Panc1 (cell line): Measurements from ENCODE around the gene THAP9. TPM values are rescaled to one million over a fixed set of nuclear protein-coding genes. Genes with fewer than 3 reads are reported as not detected.
A peak's percentile ranks its signal among the peaks of the same experiment; 100 is the strongest.

Experiments
- ATAC-seq: fragments of 200-7000 bp; cut with Tn5 transposase; 2 replicates; pipeline ENCODE4 v1.9.1; 2020; ENCODE audit warnings: mild to moderate bottlenecking, moderate library complexity
- BruUV-seq: library from RNA; stranded (reverse); fragments of 400-500 nt; replicated peaks from 2 replicates; lab custom pipeline; 2021; lab: Mats Ljungman, UMichigan
- CTCF ChIA-PET: fragments of 300-600 bp; sonication (Branson Sonifier 250); formaldehyde crosslinking; loops from one replicate; lab custom pipeline; 2022; ENCODE audit warnings: antibody characterized with exemption; lab: Charles Lee
- POLR2A ChIA-PET: fragments of 300-600 bp; sonication (Branson Sonifier 250); formaldehyde crosslinking; loops from one replicate; lab custom pipeline; 2022; ENCODE audit warnings: antibody characterized with exemption; lab: Charles Lee
- DNase-seq: peaks from one replicate; pipeline ENCODE4 v3.0.0-alpha.2; 2010; ENCODE audit warnings: low read depth, low spot score
- H3K27ac ChIP-seq: 2 replicates; pipeline ENCODE4 v1.5.1; 2011; ENCODE audit warnings: mild to moderate bottlenecking, low read length, inconsistent platforms
- H3K27me3 ChIP-seq: fragments of 200-500 bp; sonication (Bioruptor generic); 2 replicates; pipeline ENCODE4 v1.6.0; 2014; ENCODE audit warnings: low read length, inconsistent platforms; ENCODE audit not compliant: control insufficient read depth, insufficient read depth
- H3K36me3 ChIP-seq: fragments of 200-500 bp; sonication (Bioruptor generic); 2 replicates; pipeline ENCODE4 v1.5.1; 2014; ENCODE audit warnings: inconsistent platforms, mild to moderate bottlenecking, low read length, moderate library complexity; ENCODE audit not compliant: control insufficient read depth, insufficient read depth
- H3K4me1 ChIP-seq: 2 replicates; pipeline ENCODE4 v1.5.1; 2011; ENCODE audit warnings: inconsistent platforms, mild to moderate bottlenecking, low read length, moderate library complexity; ENCODE audit not compliant: control insufficient read depth, insufficient read depth
- H3K4me3 ChIP-seq, 2 experiments: 2 replicates each; pipeline ENCODE4 v1.5.1; 2011 to 2012; ENCODE audit warnings: low read depth in 2 of 2, low read length in 2 of 2, mild to moderate bottlenecking in 2 of 2, inconsistent platforms in 1 of 2, moderate library complexity in 1 of 2
- H3K9me3 ChIP-seq: fragments of 200-500 bp; sonication (Bioruptor generic); 2 replicates; pipeline ENCODE4 v1.5.1; 2014; ENCODE audit warnings: low read depth, mild to moderate bottlenecking, inconsistent platforms, low read length, moderate library complexity; ENCODE audit not compliant: control insufficient read depth, insufficient read depth
- CTCF ChIP-seq: fragments of 450-650 bp; IDR thresholded peaks from 2 replicates; pipeline ENCODE4 v1.5.1; 2017; ENCODE audit warnings: mild to moderate bottlenecking
- POLR2AphosphoS5 ChIP-seq: IDR thresholded peaks from 2 replicates; pipeline ENCODE4 v1.6.1; 2012; ENCODE audit warnings: mild to moderate bottlenecking, low read depth, low read length, moderate library complexity
- REST ChIP-seq, 2 experiments: IDR thresholded peaks; 2 replicates each; pipeline ENCODE4 v1.6.1; 2011 to 2012; ENCODE audit warnings: low read depth in 2 of 2, control low read depth in 1 of 2, low read length in 1 of 2, mild to moderate bottlenecking in 1 of 2, moderate library complexity in 1 of 2; ENCODE audit not compliant: insufficient read depth in 1 of 2
- SIN3A ChIP-seq: IDR thresholded peaks from 2 replicates; pipeline ENCODE4 v1.6.1; 2012; ENCODE audit warnings: low read depth, mild to moderate bottlenecking, low read length, moderate library complexity, borderline replicate concordance; ENCODE audit not compliant: insufficient read depth
- TCF7L2 ChIP-seq: IDR thresholded peaks from 2 replicates; pipeline ENCODE4 v1.6.1; 2011; ENCODE audit warnings: mild to moderate bottlenecking, low read depth, low read length, inconsistent platforms
- in situ Hi-C: cut with HindIII; loops from 2 replicates; pipeline ENCODE4 v1.10.0; 2016; ENCODE audit warnings: low sequenced_read_pairs, low pct_unique_long_range_greater_than_20kb
- intact Hi-C: fragments of 100-400 bp; cut with micrococcal nuclease; formaldehyde crosslinking; loops from one replicate; pipeline ENCODE4 v1.10.0; 2022; ENCODE audit not compliant: unreplicated experiment
- total RNA-seq: library from RNA; stranded (reverse); gene quantifications from one replicate; pipeline ENCODE4 v1.2.1, GENCODE V29; 2021; ENCODE audit not compliant: unreplicated experiment

THAP9 gene
- total RNA-seq, 1 experiment from 2014 or later = 3.0 TPM

GRCh38 chr4:82890528-82890900, 10.0 kb upstream of the THAP9 start:
- CTCF ChIA-PET = no interaction called here
- POLR2A ChIA-PET = interaction anchor here (0.7 kb wide), 1 partner anchor 121 kb away, joined by 13 read pairs; no protein-coding TSS in a partner anchor
- no peak for TF ChIP-seq TCF7L2
- TF ChIP-seq CTCF = no peak
- Histone ChIP-seq H3K4me1 (peaks cover 33% of the 10 kb centered on the region), H3K9me3 (no peaks in the 10 kb centered on the region), H3K4me3 (peak overlapping the region; percentile 87 to 90), H3K36me3 (peaks cover 6% of the 10 kb centered on the region), H3K27me3 (no peaks in the 10 kb centered on the region), H3K27ac (peak overlapping the region; percentile 92)
- intact Hi-C loops (loop anchor here (10.0 kb wide), 1 partner anchor 664 kb away; no protein-coding TSS in a partner anchor), in situ Hi-C loops (no loop called here)
- no peak for DNase-seq
- BruUV-seq = no TSS peak
- ATAC-seq = no peak; the same call in 1 of the 2 replicates

GRCh38 chr4:82890901-82891706, 9.4 kb upstream of the THAP9 start, which contains the start of gene SEC31A:
SEC31A (minus strand) TSS chr4:82891153; CDS start chr4:82881936, 9,217 bp downstream.
- TF ChIP-seq POLR2AphosphoS5 = peak; percentile 83
- TF ChIP-seq REST (IDR thresholded peaks at IDR 0.05; ENCODE audit: insufficient read depth in 1 of 2, low read depth in 2 of 2, low read length in 1 of 2) = no peak
- 0 out of 2 replicates have a peak, but pooled peaks have one; percentile 78 for TF ChIP-seq SIN3A
- POLR2A ChIA-PET = interaction anchor here (0.6 kb wide), 1 partner anchor 157 kb away, joined by 4 read pairs; no protein-coding TSS in a partner anchor
- Histone ChIP-seq H3K4me1 (peaks cover 27% of the 10 kb centered on the region), H3K27ac (peak within 1 kb of the TSS; percentile 93), H3K9me3 (no peaks in the 10 kb centered on the region), H3K36me3 (peaks cover 11% of the 10 kb centered on the region), H3K4me3 (peak within 1 kb of the TSS; percentile 87 to 90), H3K27me3 (no peaks in the 10 kb centered on the region)
- in situ Hi-C loops = no loop called here
- peak; percentile 94 for ATAC-seq
- CTCF ChIA-PET = no interaction called here
- intact Hi-C loops = loop anchor here (10.0 kb wide), 1 partner anchor 664 kb away; no protein-coding TSS in a partner anchor
- BruUV-seq = TSS peak; percentile 98
- DNase-seq = peak; percentile 48
